SK-N-MC (cell line): ENCODE measurements around the gene JAK2.

Experiments used
- EZH2 ChIP-seq: fragments of 200-600 bp; sonication (generic); IDR thresholded peaks from one replicate; pipeline ENCODE4 v1.6.1; 2017; ENCODE audit warnings: antibody characterized with exemption
- POLR2AphosphoS5 ChIP-seq: IDR thresholded peaks from 2 replicates; pipeline ENCODE4 v1.6.1; 2012; ENCODE audit warnings: mild to moderate bottlenecking, low read depth, low read length, borderline replicate concordance

- no peak for TF ChIP-seq POLR2AphosphoS5
- TF ChIP-seq EZH2 = no peak
Measured at GRCh38 chr9:5013374-5013773, 28.3 kb downstream of the JAK2 start.
